ENCODE measurements around the gene WWTR1.

WWTR1 gene

GRCh38 chr3:149553781-149554451 is 103.9 kb downstream of the WWTR1 start:
- TF ChIP-seq MYC (IDR thresholded peaks at IDR 0.05; ENCODE audit: low read depth, low read length) (no peak), POLR2A (IDR thresholded peaks at IDR 0.05; ENCODE audit: extremely low read depth, insufficient read length) (no peak), MAX (IDR thresholded peaks at IDR 0.05; ENCODE audit: low read depth, low read length) (no peak), CTCF (IDR thresholded peaks at IDR 0.05; ENCODE audit: low read depth, low read length) (no peak)
- DNase-seq (ENCODE audit: low read depth), result no peak
- no peak overlapping the region for H3K4me3 ChIP-seq (ENCODE audit: low read depth, low read length)

GRCh38 chr3:149552700-149553099 is 105.1 kb downstream of the WWTR1 start:
- TF ChIP-seq POLR2A (IDR thresholded peaks at IDR 0.05; ENCODE audit: extremely low read depth, insufficient read length) (no peak), MYC (IDR thresholded peaks at IDR 0.05; ENCODE audit: low read depth, low read length) (no peak), CTCF (IDR thresholded peaks at IDR 0.05; ENCODE audit: low read depth, low read length) (no peak), MAX (IDR thresholded peaks at IDR 0.05; ENCODE audit: low read depth, low read length) (no peak)
- H3K4me3 ChIP-seq (ENCODE audit: low read depth, low read length), result no peak overlapping the region
- DNase-seq (ENCODE audit: low read depth), result no peak

- no peak overlapping the region for H3K4me3 ChIP-seq (ENCODE audit: low read depth, low read length)
- TF ChIP-seq MYC (IDR thresholded peaks at IDR 0.05; ENCODE audit: low read depth, low read length), result no peak
- no peak for TF ChIP-seq CTCF (IDR thresholded peaks at IDR 0.05; ENCODE audit: low read depth, low read length)
- TF ChIP-seq POLR2A (IDR thresholded peaks at IDR 0.05; ENCODE audit: extremely low read depth, insufficient read length), result no peak
- TF ChIP-seq MAX (IDR thresholded peaks at IDR 0.05; ENCODE audit: low read depth, low read length), result no peak
- no peak for DNase-seq (ENCODE audit: low read depth)
These were observed 106.3 kb downstream of the WWTR1 start for GRCh38 chr3:149551500-149551899.

- TF ChIP-seq CTCF (IDR thresholded peaks at IDR 0.05; ENCODE audit: low read depth, low read length) (no peak), POLR2A (IDR thresholded peaks at IDR 0.05; ENCODE audit: extremely low read depth, insufficient read length) (no peak), MAX (IDR thresholded peaks at IDR 0.05; ENCODE audit: low read depth, low read length) (no peak), MYC (IDR thresholded peaks at IDR 0.05; ENCODE audit: low read depth, low read length) (no peak)
- DNase-seq (ENCODE audit: low read depth), result no peak
- H3K4me3 ChIP-seq (ENCODE audit: low read depth, low read length), result no peak overlapping the region
These were observed 109.2 kb downstream of the WWTR1 start for GRCh38 chr3:149548669-149549065.

- no peak overlapping the region for H3K4me3 ChIP-seq (ENCODE audit: low read depth, low read length)
- TF ChIP-seq POLR2A (IDR thresholded peaks at IDR 0.05; ENCODE audit: extremely low read depth, insufficient read length), result no peak
- TF ChIP-seq MAX (IDR thresholded peaks at IDR 0.05; ENCODE audit: low read depth, low read length), result no peak
- TF ChIP-seq MYC (IDR thresholded peaks at IDR 0.05; ENCODE audit: low read depth, low read length), result no peak
- no peak for TF ChIP-seq CTCF (IDR thresholded peaks at IDR 0.05; ENCODE audit: low read depth, low read length)
- DNase-seq (ENCODE audit: low read depth), result no peak
These were observed 109.7 kb downstream of the WWTR1 start for GRCh38 chr3:149547954-149548668.

Measured in NB4 (cell line).